Measurements from ENCODE around the gene ADAM19. TPM values are rescaled to one million over a fixed set of nuclear protein-coding genes. Genes with fewer than 3 reads are reported as not detected.

Gene ADAM19
- total RNA-seq, 1 donor from 2014 or later: 12.6 TPM

GRCh38 chr5:157471709-157472108 is 103.9 kb downstream of the ADAM19 start:
- DNase-seq (ENCODE audit: low spot score in 2 of 2) (no peak), FAIRE-seq (no peak)

GRCh38 chr5:157470631-157471030 is 104.9 kb downstream of the ADAM19 start:
- DNase-seq (ENCODE audit: low spot score in 2 of 2) (no peak), FAIRE-seq (no peak)

- no peak for FAIRE-seq
- DNase-seq (ENCODE audit: low spot score in 2 of 2): no peak
Measured at GRCh38 chr5:157469687-157470086, 105.9 kb downstream of the ADAM19 start.

GRCh38 chr5:157469073-157469472 is 106.5 kb downstream of the ADAM19 start:
- DNase-seq (ENCODE audit: low spot score in 2 of 2): no peak

GRCh38 chr5:157468293-157468965 is 107.1 kb downstream of the ADAM19 start:
- FAIRE-seq: no peak
- DNase-seq (ENCODE audit: low spot score in 2 of 2): no peak

More at GRCh38 chr5:157469073-157469472, 106.5 kb downstream of the ADAM19 start:
- FAIRE-seq: no peak

GRCh38 chr5:157464519-157465171 is 110.9 kb downstream of the ADAM19 start:
- FAIRE-seq (no peak), DNase-seq (ENCODE audit: low spot score in 2 of 2) (no peak)

- FAIRE-seq: no peak
- no peak for DNase-seq (ENCODE audit: low spot score in 2 of 2)
Measured at GRCh38 chr5:157463621-157464518, 111.7 kb downstream of the ADAM19 start.

- no peak for FAIRE-seq
- DNase-seq (ENCODE audit: low spot score in 2 of 2): no peak
Measured at GRCh38 chr5:157463081-157463480, 112.5 kb downstream of the ADAM19 start.

GRCh38 chr5:157460921-157461792 is 114.4 kb downstream of the ADAM19 start:
- no peak for FAIRE-seq

GRCh38 chr5:157459715-157460599 is 115.6 kb downstream of the ADAM19 start, which contains the start of gene NIPAL4:
TSS of gene NIPAL4 (plus strand) at chr5:157460213. CDS start at chr5:157460321, 108 bp downstream.
- FAIRE-seq (no peak), DNase-seq (ENCODE audit: low spot score in 2 of 2) (peak; percentile 44 to 46)

More at GRCh38 chr5:157460921-157461792, 114.4 kb downstream of the ADAM19 start:
- no peak for DNase-seq (ENCODE audit: low spot score in 2 of 2)

GRCh38 chr5:157458835-157459234 is 116.7 kb downstream of the ADAM19 start:
- no peak for FAIRE-seq
- no peak for DNase-seq (ENCODE audit: low spot score in 2 of 2)

- FAIRE-seq: no peak
- DNase-seq (ENCODE audit: low spot score in 2 of 2): no peak
Measured at GRCh38 chr5:157457391-157457790, 118.2 kb downstream of the ADAM19 start.

- DNase-seq (ENCODE audit: low spot score in 2 of 2): peak; percentile 46 to 69
- FAIRE-seq: peak; percentile 53
Measured at GRCh38 chr5:157456301-157456700, 119.3 kb downstream of the ADAM19 start.

- FAIRE-seq: no peak
- no peak for DNase-seq (ENCODE audit: low spot score in 2 of 2)
Measured at GRCh38 chr5:157455057-157455456, 120.5 kb downstream of the ADAM19 start.

- no peak for FAIRE-seq
Measured at GRCh38 chr5:157454273-157454672, 121.3 kb downstream of the ADAM19 start.

GRCh38 chr5:157451806-157452205 is 123.8 kb downstream of the ADAM19 start:
- DNase-seq (ENCODE audit: low spot score in 2 of 2): no peak
- no peak for FAIRE-seq

More at GRCh38 chr5:157454273-157454672, 121.3 kb downstream of the ADAM19 start:
- DNase-seq (ENCODE audit: low spot score in 2 of 2): no peak

GRCh38 chr5:157450024-157450423 is 125.6 kb downstream of the ADAM19 start:
- FAIRE-seq (no peak), DNase-seq (ENCODE audit: low spot score in 2 of 2) (no peak)

GRCh38 chr5:157449011-157449723 is 126.4 kb downstream of the ADAM19 start:
- DNase-seq (ENCODE audit: low spot score in 2 of 2) (no peak), FAIRE-seq (no peak)
